Measurements from ENCODE around the gene IQSEC1.

The IQSEC1 gene

GRCh38 chr3:13052191-13052820 is 20.9 kb downstream of the IQSEC1 start:
- TF ChIP-seq CTCF (IDR thresholded peaks at IDR 0.05; ENCODE audit: borderline replicate concordance, control extremely low read depth, extremely low read depth, insufficient read depth, missing control alignments), result no peak
- in situ Hi-C loops (cut with MboI; ENCODE audit: low sequenced_read_pairs, unreplicated experiment), result no loop called here
- no peak for DNase-seq (ENCODE audit: low spot score)

- in situ Hi-C loops (cut with MboI; ENCODE audit: low sequenced_read_pairs, unreplicated experiment), result no loop called here
- no peak for TF ChIP-seq CTCF (IDR thresholded peaks at IDR 0.05; ENCODE audit: borderline replicate concordance, control extremely low read depth, extremely low read depth, insufficient read depth, missing control alignments)
- no peak for DNase-seq (ENCODE audit: low spot score)
These were observed 21.6 kb downstream of the IQSEC1 start for GRCh38 chr3:13051581-13051980.

- DNase-seq (ENCODE audit: low spot score), result no peak
- in situ Hi-C loops (cut with MboI; ENCODE audit: low sequenced_read_pairs, unreplicated experiment), result no loop called here
- no peak for TF ChIP-seq CTCF (IDR thresholded peaks at IDR 0.05; ENCODE audit: borderline replicate concordance, control extremely low read depth, extremely low read depth, insufficient read depth, missing control alignments)
These were observed 22.2 kb downstream of the IQSEC1 start for GRCh38 chr3:13051066-13051465.

- TF ChIP-seq CTCF (IDR thresholded peaks at IDR 0.05; ENCODE audit: borderline replicate concordance, control extremely low read depth, extremely low read depth, insufficient read depth, missing control alignments), result no peak
- in situ Hi-C loops (cut with MboI; ENCODE audit: low sequenced_read_pairs, unreplicated experiment), result no loop called here
- no peak for DNase-seq (ENCODE audit: low spot score)
These were observed 22.8 kb downstream of the IQSEC1 start for GRCh38 chr3:13050446-13050845.

GRCh38 chr3:13049400-13049799 is 23.8 kb downstream of the IQSEC1 start:
- no peak for DNase-seq (ENCODE audit: low spot score)
- in situ Hi-C loops (cut with MboI; ENCODE audit: low sequenced_read_pairs, unreplicated experiment), result no loop called here
- TF ChIP-seq CTCF (IDR thresholded peaks at IDR 0.05; ENCODE audit: borderline replicate concordance, control extremely low read depth, extremely low read depth, insufficient read depth, missing control alignments), result no peak

GRCh38 chr3:13047296-13048165 is 25.7 kb downstream of the IQSEC1 start:
- peak; percentile 60 for DNase-seq (ENCODE audit: low spot score)
- in situ Hi-C loops (cut with MboI; ENCODE audit: low sequenced_read_pairs, unreplicated experiment), result no loop called here
- peak; percentile 15 for TF ChIP-seq CTCF (IDR thresholded peaks at IDR 0.05; ENCODE audit: borderline replicate concordance, control extremely low read depth, extremely low read depth, insufficient read depth, missing control alignments)

All from GM13976 (cell line).